WTC11 (cell line): ENCODE results near the gene VSIG2. TPM values are rescaled to one million over a fixed set of nuclear protein-coding genes. Genes with fewer than 3 reads are reported as not detected.

Experiments
- ATAC-seq: fragments of 200-7000 bp; cut with Tn5 transposase; 2 replicates; pipeline ENCODE4 v1.10.0; 2021; ENCODE audit warnings: mild to moderate bottlenecking, moderate library complexity
- CTCF ChIA-PET: fragments of 300-600 bp; sonication (Branson Sonifier 250); formaldehyde crosslinking; loops from one replicate; lab custom pipeline; 2021; ENCODE audit warnings: antibody characterized with exemption; lab: Charles Lee
- POLR2A ChIA-PET: fragments of 350-600 bp; sonication (Branson Sonifier 250); formaldehyde crosslinking; loops from one replicate; lab custom pipeline; 2021; ENCODE audit warnings: antibody characterized with exemption; lab: Charles Lee
- DNase-seq: peaks from one replicate; pipeline ENCODE4 v3.0.0; 2021; ENCODE audit warnings: low spot score
- H3K27ac Mint-ChIP-seq: 2 replicates; pipeline ENCODE4 v1.8.0; 2021; ENCODE audit warnings: mixed read lengths
- H3K27me3 Mint-ChIP-seq: 2 replicates; pipeline ENCODE4 v1.8.0; 2021; ENCODE audit warnings: low read depth, mild to moderate bottlenecking, moderate library complexity, mixed read lengths
- H3K36me3 Mint-ChIP-seq: 2 replicates; pipeline ENCODE4 v1.8.0; 2021; ENCODE audit warnings: mixed read lengths
- H3K4me1 Mint-ChIP-seq: 2 replicates; pipeline ENCODE4 v1.8.0; 2022; ENCODE audit warnings: mixed read lengths
- H3K4me3 Mint-ChIP-seq: 2 replicates; pipeline ENCODE4 v1.8.0; 2021; ENCODE audit warnings: mild to moderate bottlenecking, moderate library complexity, mixed read lengths
- H3K9me3 Mint-ChIP-seq: 2 replicates; pipeline ENCODE4 v1.8.0; 2021; ENCODE audit warnings: mixed read lengths
- AR ChIP-seq: fragments of 250-450 bp; sonication (Bioruptor Pico); IDR thresholded peaks from 2 replicates; pipeline ENCODE4 v1.9.0; 2021; ENCODE audit warnings: mild to moderate bottlenecking
- CREB1 ChIP-seq: sonication (generic); formaldehyde crosslinking; IDR thresholded peaks from 2 replicates; pipeline ENCODE4 v1.8.0; 2023; ENCODE audit warnings: mild to moderate bottlenecking, missing genetic modification reagents
- CREM ChIP-seq: sonication (generic); formaldehyde crosslinking; IDR thresholded peaks from 2 replicates; pipeline ENCODE4 v1.8.1; 2022; ENCODE audit warnings: mild to moderate bottlenecking, missing genetic modification reagents, moderate library complexity
- E2F1 ChIP-seq: sonication (generic); formaldehyde crosslinking; IDR thresholded peaks from 2 replicates; pipeline ENCODE4 v1.8.0; 2022; ENCODE audit warnings: mild to moderate bottlenecking, missing genetic modification reagents
- EMX1 ChIP-seq: fragments of 250-450 bp; sonication (Bioruptor Pico); IDR thresholded peaks from 2 replicates; pipeline ENCODE4 v1.8.0; 2021; ENCODE audit warnings: mild to moderate bottlenecking
- FOXP4 ChIP-seq: sonication (generic); formaldehyde crosslinking; IDR thresholded peaks from 2 replicates; pipeline ENCODE4 v1.8.0; 2022; ENCODE audit warnings: mild to moderate bottlenecking, missing genetic modification reagents
- GRHL2 ChIP-seq: fragments of 250-450 bp; sonication (Bioruptor Pico); IDR thresholded peaks from 2 replicates; pipeline ENCODE4 v1.8.0; 2022; ENCODE audit warnings: mild to moderate bottlenecking, moderate library complexity; ENCODE audit not compliant: insufficient replicate concordance, severe bottlenecking
- IRF2 ChIP-seq: sonication (generic); formaldehyde crosslinking; IDR thresholded peaks from 2 replicates; pipeline ENCODE4 v1.8.0; 2022; ENCODE audit warnings: low read depth, missing genetic modification reagents, borderline replicate concordance
- MLX ChIP-seq: sonication (generic); formaldehyde crosslinking; IDR thresholded peaks from 2 replicates; pipeline ENCODE4 v1.8.1; 2023; ENCODE audit warnings: mild to moderate bottlenecking, missing genetic modification reagents, moderate library complexity
- NR1H2 ChIP-seq: sonication (generic); formaldehyde crosslinking; IDR thresholded peaks from 2 replicates; pipeline ENCODE4 v1.9.0; 2021; ENCODE audit warnings: mild to moderate bottlenecking, moderate library complexity, missing genetic modification reagents
- PRRX2 ChIP-seq: fragments of 250-450 bp; sonication (Bioruptor Pico); IDR thresholded peaks from 2 replicates; pipeline ENCODE4 v1.8.0; 2021; ENCODE audit warnings: mild to moderate bottlenecking
- SMAD3 ChIP-seq: sonication (generic); formaldehyde crosslinking; IDR thresholded peaks from 2 replicates; pipeline ENCODE4 v1.8.0; 2022; ENCODE audit warnings: missing genetic modification reagents, mild to moderate bottlenecking, borderline replicate concordance
- SOX15 ChIP-seq: fragments of 250-450 bp; sonication (Bioruptor Pico); IDR thresholded peaks from 2 replicates; pipeline ENCODE4 v1.9.0; 2021; ENCODE audit warnings: mild to moderate bottlenecking
- ZBTB21 ChIP-seq: sonication (generic); formaldehyde crosslinking; IDR thresholded peaks from 2 replicates; pipeline ENCODE4 v1.8.1; 2023; ENCODE audit warnings: mild to moderate bottlenecking, missing genetic modification reagents, borderline replicate concordance
- ZBTB43 ChIP-seq: sonication (generic); formaldehyde crosslinking; IDR thresholded peaks from 2 replicates; pipeline ENCODE4 v1.8.1; 2023; ENCODE audit warnings: mild to moderate bottlenecking, missing genetic modification reagents
- ZNF232 ChIP-seq: sonication (generic); formaldehyde crosslinking; IDR thresholded peaks from 2 replicates; pipeline ENCODE4 v1.8.0; 2022; ENCODE audit warnings: mild to moderate bottlenecking, missing genetic modification reagents
- ZNF396 ChIP-seq: fragments of 250-450 bp; sonication (Bioruptor Pico); IDR thresholded peaks from 2 replicates; pipeline ENCODE4 v1.8.0; 2021; ENCODE audit warnings: mild to moderate bottlenecking, moderate library complexity, borderline replicate concordance
- total RNA-seq: library from RNA; stranded (reverse); gene quantifications from 3 replicates; pipeline ENCODE4 v1.2.3, GENCODE V29; 2021
- TF ChIP-seq, protein P1 (sequence below): sonication (generic); formaldehyde crosslinking; IDR thresholded peaks from 2 replicates; pipeline ENCODE4 v1.8.1; 2022; ENCODE audit warnings: missing genetic modification reagents, borderline replicate concordance
- TF ChIP-seq, protein P2 (sequence below): fragments of 200-600 bp; IDR thresholded peaks from 2 replicates; pipeline ENCODE4 v1.8.0; 2022; ENCODE audit warnings: antibody characterized with exemption
- TF ChIP-seq, protein P3 (sequence below): fragments of 250-450 bp; sonication (Bioruptor Pico); IDR thresholded peaks from 2 replicates; pipeline ENCODE4 v1.9.0; 2021; ENCODE audit warnings: mild to moderate bottlenecking

Gene VSIG2
- total RNA-seq, 1 experiment from 2014 or later: 0.79 TPM

DNA sequence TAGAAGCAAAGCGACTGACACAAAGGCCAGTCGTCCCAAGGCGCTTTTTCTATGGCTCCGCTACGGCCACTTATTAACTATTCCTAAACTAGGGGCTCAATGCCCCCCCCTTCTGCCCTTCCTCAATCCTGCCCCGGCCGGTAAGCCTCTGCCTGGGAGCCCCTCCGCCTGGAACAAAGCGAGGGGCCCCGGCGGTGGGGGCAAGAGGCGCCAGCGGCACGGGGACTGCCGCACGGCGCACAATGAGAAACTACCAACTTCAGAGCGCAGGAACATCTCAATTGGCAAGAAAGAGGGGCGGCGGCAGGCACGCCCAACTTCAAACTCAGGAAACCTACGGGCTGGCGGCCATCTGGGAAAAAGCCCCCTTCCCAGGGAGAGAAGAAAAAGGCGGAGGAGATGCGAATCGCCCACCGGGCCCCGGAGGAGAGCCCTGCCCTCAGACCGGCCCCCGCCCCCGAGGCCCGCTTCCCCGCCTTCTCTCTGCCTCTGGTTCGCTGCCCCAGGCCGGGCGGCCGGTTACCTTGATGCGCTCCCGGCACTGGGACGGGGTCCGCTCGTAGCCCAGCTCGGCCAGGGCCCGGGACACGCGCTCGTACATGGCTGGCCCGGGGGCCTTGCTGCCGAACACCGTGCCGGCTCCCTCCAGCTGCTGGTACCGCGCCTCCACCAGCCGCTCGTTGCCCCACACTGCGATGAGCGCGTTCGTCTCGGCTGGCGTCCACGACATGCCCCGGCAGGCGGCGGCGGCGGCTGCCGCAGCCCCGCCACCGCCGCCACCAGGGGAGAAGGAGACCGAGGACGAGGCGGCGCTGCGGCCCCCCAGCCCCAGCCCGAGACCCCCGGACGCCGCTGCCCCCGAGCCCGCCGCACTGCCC, 47.5 kb upstream of the VSIG2 start (continued):
- no peak for TF ChIP-seq SOX15 (CRISPR knock-in tag)
- no peak for TF ChIP-seq GRHL2 (CRISPR knock-in tag)
- no peak for TF ChIP-seq EMX1 (CRISPR knock-in tag)
- TF ChIP-seq E2F1: no peak
- TF ChIP-seq, protein P1, sequence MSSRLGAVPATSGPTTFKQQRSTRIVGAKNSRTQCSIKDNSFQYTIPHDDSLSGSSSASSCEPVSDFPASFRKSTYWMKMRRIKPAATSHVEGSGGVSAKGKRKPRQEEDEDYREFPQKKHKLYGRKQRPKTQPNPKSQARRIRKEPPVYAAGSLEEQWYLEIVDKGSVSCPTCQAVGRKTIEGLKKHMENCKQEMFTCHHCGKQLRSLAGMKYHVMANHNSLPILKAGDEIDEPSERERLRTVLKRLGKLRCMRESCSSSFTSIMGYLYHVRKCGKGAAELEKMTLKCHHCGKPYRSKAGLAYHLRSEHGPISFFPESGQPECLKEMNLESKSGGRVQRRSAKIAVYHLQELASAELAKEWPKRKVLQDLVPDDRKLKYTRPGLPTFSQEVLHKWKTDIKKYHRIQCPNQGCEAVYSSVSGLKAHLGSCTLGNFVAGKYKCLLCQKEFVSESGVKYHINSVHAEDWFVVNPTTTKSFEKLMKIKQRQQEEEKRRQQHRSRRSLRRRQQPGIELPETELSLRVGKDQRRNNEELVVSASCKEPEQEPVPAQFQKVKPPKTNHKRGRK (CRISPR knock-in tag): 0 out of 2 replicates have a peak, but pooled peaks have one; percentile 29
- TF ChIP-seq, all 79 proteins: peak for 3

DNA sequence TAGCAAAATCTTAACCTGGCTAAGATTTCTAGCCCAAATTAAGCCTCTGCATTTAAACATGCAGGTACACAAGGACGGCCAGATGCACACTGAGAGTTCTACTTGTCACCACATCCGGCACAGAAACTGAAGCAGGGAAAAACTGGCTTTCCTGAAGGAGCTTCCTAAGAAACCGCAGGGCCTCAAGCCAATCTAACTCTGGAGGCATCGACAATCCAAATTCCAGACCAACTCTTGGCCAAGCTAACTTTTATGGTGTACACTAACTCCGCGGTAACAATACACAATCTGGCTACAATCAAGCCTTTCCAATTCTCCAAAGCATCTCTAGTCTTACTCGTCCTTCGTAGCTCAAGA, 46.9 kb upstream of the VSIG2 start:
- ChIA-PET CTCF (interaction anchor here (0.7 to 5.9 kb wide), 11 partner anchors 13 to 130 kb away, joined by 3 to 32 read pairs (median 6); partner anchors contain the start of genes ESAM and ROBO3), POLR2A (no interaction called here)
- Mint-ChIP-seq H3K27ac (peak overlapping the region; percentile 54), H3K4me1 (peaks cover 43% of the 10 kb centered on the region), H3K4me3 (peak overlapping the region; percentile 88), H3K36me3 (no peaks in the 10 kb centered on the region), H3K9me3 (no peaks in the 10 kb centered on the region), H3K27me3 (no peaks in the 10 kb centered on the region; the same call in 1 of the 2 replicates)
- ATAC-seq: no peak
- no peak for TF ChIP-seq IRF2 (CRISPR knock-in tag)
- TF ChIP-seq ZNF232 (CRISPR knock-in tag): no peak
- TF ChIP-seq CREM (CRISPR knock-in tag): no peak
- TF ChIP-seq SMAD3: no peak
- TF ChIP-seq, protein P2, sequence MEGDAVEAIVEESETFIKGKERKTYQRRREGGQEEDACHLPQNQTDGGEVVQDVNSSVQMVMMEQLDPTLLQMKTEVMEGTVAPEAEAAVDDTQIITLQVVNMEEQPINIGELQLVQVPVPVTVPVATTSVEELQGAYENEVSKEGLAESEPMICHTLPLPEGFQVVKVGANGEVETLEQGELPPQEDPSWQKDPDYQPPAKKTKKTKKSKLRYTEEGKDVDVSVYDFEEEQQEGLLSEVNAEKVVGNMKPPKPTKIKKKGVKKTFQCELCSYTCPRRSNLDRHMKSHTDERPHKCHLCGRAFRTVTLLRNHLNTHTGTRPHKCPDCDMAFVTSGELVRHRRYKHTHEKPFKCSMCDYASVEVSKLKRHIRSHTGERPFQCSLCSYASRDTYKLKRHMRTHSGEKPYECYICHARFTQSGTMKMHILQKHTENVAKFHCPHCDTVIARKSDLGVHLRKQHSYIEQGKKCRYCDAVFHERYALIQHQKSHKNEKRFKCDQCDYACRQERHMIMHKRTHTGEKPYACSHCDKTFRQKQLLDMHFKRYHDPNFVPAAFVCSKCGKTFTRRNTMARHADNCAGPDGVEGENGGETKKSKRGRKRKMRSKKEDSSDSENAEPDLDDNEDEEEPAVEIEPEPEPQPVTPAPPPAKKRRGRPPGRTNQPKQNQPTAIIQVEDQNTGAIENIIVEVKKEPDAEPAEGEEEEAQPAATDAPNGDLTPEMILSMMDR: no peak
- no peak for TF ChIP-seq AR (CRISPR knock-in tag)
- no peak for TF ChIP-seq GRHL2 (CRISPR knock-in tag)
- DNase-seq: no peak

GRCh38 chr11:124796312-124796711, 44.3 kb upstream of the VSIG2 start:
- Mint-ChIP-seq H3K36me3 (no peaks in the 10 kb centered on the region), H3K27me3 (no peaks in the 10 kb centered on the region), H3K27ac (no peak overlapping the region), H3K4me3 (no peak overlapping the region), H3K4me1 (peaks cover 65% of the 10 kb centered on the region), H3K9me3 (no peaks in the 10 kb centered on the region)
- ChIA-PET POLR2A (no interaction called here), CTCF (interaction anchor here (1.5 to 5.9 kb wide), 3 partner anchors 33 to 42 kb away, joined by 7 to 32 read pairs (median 10); no protein-coding TSS in a partner anchor)
- ATAC-seq (no peak), DNase-seq (no peak)
- TF ChIP-seq CREB1 (CRISPR knock-in tag) (no peak), PRRX2 (CRISPR knock-in tag) (no peak), ZBTB21 (CRISPR knock-in tag) (no peak), ZBTB43 (CRISPR knock-in tag) (no peak), ZNF232 (CRISPR knock-in tag) (no peak), ZNF396 (CRISPR knock-in tag) (no peak), NR1H2 (CRISPR knock-in tag) (no peak), FOXP4 (no peak), MLX (CRISPR knock-in tag) (no peak)
- TF ChIP-seq, protein P3, sequence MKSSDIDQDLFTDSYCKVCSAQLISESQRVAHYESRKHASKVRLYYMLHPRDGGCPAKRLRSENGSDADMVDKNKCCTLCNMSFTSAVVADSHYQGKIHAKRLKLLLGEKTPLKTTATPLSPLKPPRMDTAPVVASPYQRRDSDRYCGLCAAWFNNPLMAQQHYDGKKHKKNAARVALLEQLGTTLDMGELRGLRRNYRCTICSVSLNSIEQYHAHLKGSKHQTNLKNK (CRISPR knock-in tag): no peak
